Fibroblast of lung (primary cell): ENCODE measurements around the gene SEC31A. TPM values are rescaled to one million over a fixed set of nuclear protein-coding genes. Genes with fewer than 3 reads are reported as not detected.
A peak's percentile ranks its signal among the peaks of the same experiment; 100 is the strongest.

Experiments
- DNase-seq, 2 donors: peaks; one replicate each; pipeline versions ENCODE4 v3.0.0 to v3.0.0-alpha.2; 2010; ENCODE audit warnings: low read depth in 2 of 2
- H2AFZ ChIP-seq: 2 replicates; pipeline ENCODE4 v1.5.1; 2012; ENCODE audit warnings: low read length, control low read depth, inconsistent platforms
- H3K27ac ChIP-seq: 2 replicates; pipeline ENCODE4 v1.5.1; 2011; ENCODE audit warnings: low read length, control low read depth; ENCODE audit not compliant: insufficient read depth
- H3K27me3 ChIP-seq: 2 replicates; pipeline ENCODE4 v1.5.1; 2011; ENCODE audit warnings: mild to moderate bottlenecking, low read length; ENCODE audit not compliant: control insufficient read depth, insufficient read depth
- H3K36me3 ChIP-seq: 2 replicates; pipeline ENCODE4 v1.5.1; 2011; ENCODE audit warnings: low read length; ENCODE audit not compliant: control insufficient read depth, insufficient read depth
- H3K4me1 ChIP-seq: 2 replicates; pipeline ENCODE4 v1.5.1; 2011; ENCODE audit warnings: low read length; ENCODE audit not compliant: control insufficient read depth, insufficient read depth; ENCODE audit errors: extremely low read depth
- H3K4me2 ChIP-seq: 2 replicates; pipeline ENCODE4 v1.5.1; 2011; ENCODE audit warnings: low read length, control low read depth; ENCODE audit not compliant: insufficient read depth; ENCODE audit errors: extremely low read depth
- H3K4me3 ChIP-seq, 4 experiments: fragments of 200-600 bp in 1 of 4; sonication (generic) in 1 of 4; replicated peaks in 1 of 4; 2 replicates each; pipeline ENCODE4 v1.5.1; 2011 to 2016; ENCODE audit warnings: low read length in 4 of 4, low read depth in 3 of 4, mild to moderate bottlenecking in 3 of 4, control low read depth in 2 of 4, inconsistent platforms in 1 of 4, mixed read lengths in 1 of 4; ENCODE audit not compliant: insufficient read depth in 1 of 4; ENCODE audit errors: control extremely low read depth in 1 of 4
- H3K79me2 ChIP-seq: 2 replicates; pipeline ENCODE4 v1.5.1; 2012; ENCODE audit warnings: mild to moderate bottlenecking, low read length, inconsistent platforms; ENCODE audit not compliant: control insufficient read depth, insufficient read depth
- H3K9ac ChIP-seq: 2 replicates; pipeline ENCODE4 v1.5.1; 2011; ENCODE audit warnings: mild to moderate bottlenecking, low read length, control low read depth; ENCODE audit not compliant: insufficient read depth
- H3K9me3 ChIP-seq: 2 replicates; pipeline ENCODE4 v1.5.1; 2012; ENCODE audit warnings: low read depth, low read length; ENCODE audit not compliant: control insufficient read depth, insufficient read depth
- H4K20me1 ChIP-seq: 2 replicates; pipeline ENCODE4 v1.5.1; 2011; ENCODE audit warnings: low read length; ENCODE audit not compliant: control insufficient read depth, insufficient read depth; ENCODE audit errors: extremely low read depth
- EZH2 ChIP-seq: IDR thresholded peaks from 2 replicates; pipeline ENCODE4 v1.5.1; 2012; ENCODE audit warnings: low read length, control low read depth, mild to moderate bottlenecking; ENCODE audit errors: missing control alignments
- polyA plus RNA-seq, 2 donors: library from polyadenylated mRNA; depleted of rRNA in 1 of 2; stranded (reverse) in 1 of 2; unstranded in 1 of 2; fragments of >200 nt; gene quantifications; 2 replicates each; pipeline ENCODE4 v1.2.1, GENCODE V29; 2011 to 2012; ENCODE audit warnings: missing spikeins in 1 of 2
- total RNA-seq: library from RNA; depleted of rRNA; stranded (reverse); fragments of >200 nt; gene quantifications from 2 replicates; pipeline ENCODE4 v1.2.1, GENCODE V29; 2014
- TF ChIP-seq, protein P1 (sequence below), 2 donors: IDR thresholded peaks in 1 of 2; conservative IDR thresholded peaks in 1 of 2; 1 replicate in 1 of 2; 2 replicates in 1 of 2; pipeline ENCODE4 v1.5.1; 2011 to 2012; ENCODE audit warnings: low read length in 2 of 2, control low read depth in 1 of 2, inconsistent platforms in 1 of 2, low read depth in 1 of 2, mild to moderate bottlenecking in 1 of 2

Gene SEC31A
- total and polyA plus RNA-seq, 2 donors (not counting 1 experiment from before 2014, with no cell fraction given) = 342 to 472 TPM

- peak in 1 of 2 donors; percentile 41 for DNase-seq
- peak overlapping the region; percentile 65 for H3K9ac ChIP-seq
- peaks cover 49% of the 10 kb centered on the region for H3K79me2 ChIP-seq
- H3K27ac ChIP-seq = peak overlapping the region; percentile 99
- no peaks in the 10 kb centered on the region for H3K9me3 ChIP-seq
- H3K36me3 ChIP-seq = no peaks in the 10 kb centered on the region
- H4K20me1 ChIP-seq = no peaks in the 10 kb centered on the region
- peaks cover 2% of the 10 kb centered on the region for H3K4me1 ChIP-seq
- H2AFZ ChIP-seq = no peak overlapping the region
- H3K4me2 ChIP-seq = peak overlapping the region; percentile 88
- TF ChIP-seq EZH2 = no peak
- TF ChIP-seq, protein P1, sequence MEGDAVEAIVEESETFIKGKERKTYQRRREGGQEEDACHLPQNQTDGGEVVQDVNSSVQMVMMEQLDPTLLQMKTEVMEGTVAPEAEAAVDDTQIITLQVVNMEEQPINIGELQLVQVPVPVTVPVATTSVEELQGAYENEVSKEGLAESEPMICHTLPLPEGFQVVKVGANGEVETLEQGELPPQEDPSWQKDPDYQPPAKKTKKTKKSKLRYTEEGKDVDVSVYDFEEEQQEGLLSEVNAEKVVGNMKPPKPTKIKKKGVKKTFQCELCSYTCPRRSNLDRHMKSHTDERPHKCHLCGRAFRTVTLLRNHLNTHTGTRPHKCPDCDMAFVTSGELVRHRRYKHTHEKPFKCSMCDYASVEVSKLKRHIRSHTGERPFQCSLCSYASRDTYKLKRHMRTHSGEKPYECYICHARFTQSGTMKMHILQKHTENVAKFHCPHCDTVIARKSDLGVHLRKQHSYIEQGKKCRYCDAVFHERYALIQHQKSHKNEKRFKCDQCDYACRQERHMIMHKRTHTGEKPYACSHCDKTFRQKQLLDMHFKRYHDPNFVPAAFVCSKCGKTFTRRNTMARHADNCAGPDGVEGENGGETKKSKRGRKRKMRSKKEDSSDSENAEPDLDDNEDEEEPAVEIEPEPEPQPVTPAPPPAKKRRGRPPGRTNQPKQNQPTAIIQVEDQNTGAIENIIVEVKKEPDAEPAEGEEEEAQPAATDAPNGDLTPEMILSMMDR (conservative IDR thresholded peaks at IDR 0.05 in 1 of 2, IDR thresholded peaks at IDR 0.05 in 1 of 2; ENCODE audit: low read depth in 1 of 2, low read length in 2 of 2) = no peak
- H3K4me3 ChIP-seq = peak overlapping the region; percentile 52 to 98 (median 66)
- H3K27me3 ChIP-seq = no peaks in the 10 kb centered on the region
Measured at GRCh38 chr4:82900066-82900410, 9.1 kb upstream of the SEC31A start.

DNA sequence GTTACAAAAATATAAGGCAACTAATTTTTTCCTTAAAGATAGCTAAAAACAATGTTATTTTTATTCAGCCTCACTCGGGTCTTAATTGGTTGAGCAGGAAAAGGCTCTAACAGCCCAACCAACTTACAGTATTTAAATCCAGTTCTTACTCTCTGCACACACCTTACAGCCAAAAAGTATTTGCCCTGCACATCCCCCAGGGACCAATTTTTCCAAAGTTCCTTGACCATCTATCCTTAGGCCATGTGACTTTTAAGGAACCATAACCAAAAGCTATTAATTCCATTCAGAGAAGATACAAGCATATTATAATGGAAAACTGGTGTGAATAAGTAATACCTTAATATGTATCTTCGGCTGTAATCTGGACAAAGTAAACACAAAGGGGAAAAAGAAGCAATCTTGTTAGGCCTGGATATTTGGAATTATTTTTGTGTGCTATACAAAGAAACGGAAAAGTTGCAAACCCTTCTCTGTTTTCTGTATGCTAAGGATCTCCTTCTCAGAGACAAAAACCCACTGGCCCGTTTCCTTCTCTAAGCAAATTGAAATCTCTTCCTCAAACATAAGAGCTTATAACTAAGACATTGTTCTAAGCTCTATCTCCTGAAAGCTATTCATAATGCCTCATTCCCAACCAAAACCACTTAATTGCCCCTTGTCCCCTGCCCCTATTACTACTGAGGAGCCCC lies 8.6 kb upstream of the SEC31A start:
- Histone ChIP-seq H3K36me3 (peaks cover under 1% of the 10 kb centered on the region), H3K27ac (peak overlapping the region; percentile 99), H2AFZ (no peak overlapping the region), H3K4me3 (peak overlapping the region; percentile 52 to 98 (median 66)), H3K79me2 (peaks cover 50% of the 10 kb centered on the region), H3K9ac (peak overlapping the region; percentile 65), H3K27me3 (no peaks in the 10 kb centered on the region), H4K20me1 (no peaks in the 10 kb centered on the region), H3K9me3 (no peaks in the 10 kb centered on the region), H3K4me2 (peak overlapping the region; percentile 88), H3K4me1 (peaks cover 2% of the 10 kb centered on the region)
- DNase-seq = no peak
- TF ChIP-seq, protein P1 (conservative IDR thresholded peaks at IDR 0.05 in 1 of 2, IDR thresholded peaks at IDR 0.05 in 1 of 2; ENCODE audit: low read depth in 1 of 2, low read length in 2 of 2) = no peak
- TF ChIP-seq EZH2 = no peak

DNA sequence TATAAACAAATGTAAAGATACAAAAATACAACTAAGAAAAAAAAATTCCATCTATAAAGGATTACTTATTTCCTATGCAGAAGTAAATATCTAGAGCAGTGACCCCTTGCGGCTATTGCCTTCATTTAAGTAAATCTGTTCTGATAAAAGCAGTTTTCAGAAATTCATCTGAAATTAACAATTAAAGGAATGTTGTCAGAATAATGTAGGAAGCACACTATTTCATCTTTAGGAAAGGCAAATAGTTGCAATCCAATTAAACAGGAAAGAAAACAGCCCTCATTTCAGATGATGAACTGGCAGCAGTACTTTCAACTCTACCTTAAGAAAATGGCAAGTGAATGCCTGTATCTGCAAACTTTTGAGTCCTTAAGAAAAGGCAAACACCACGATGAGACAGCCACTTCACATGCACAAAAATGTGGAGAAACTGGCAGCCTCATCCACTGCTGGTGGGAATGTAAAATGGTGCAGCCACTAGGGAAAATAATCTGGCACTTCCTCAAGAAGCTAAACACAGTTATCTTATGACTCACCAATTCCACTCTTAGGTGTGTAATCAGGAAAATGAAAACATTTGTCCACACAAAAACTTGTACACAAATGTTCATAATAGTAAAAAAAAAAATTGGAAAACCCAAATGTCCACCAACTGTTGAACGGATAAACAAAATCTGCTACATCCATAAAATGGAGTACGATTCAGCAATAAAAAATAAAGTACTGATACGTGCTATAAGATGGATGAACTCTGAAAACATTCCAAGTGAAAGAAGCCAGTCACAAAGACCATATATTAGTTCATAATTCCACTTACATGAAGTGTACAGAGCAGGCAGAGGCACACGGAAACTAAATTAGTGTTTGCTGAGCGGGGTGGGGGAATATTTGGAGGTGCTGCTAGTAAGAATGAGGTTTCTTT lies 7.6 kb upstream of the SEC31A start:
- no peaks in the 10 kb centered on the region for H4K20me1 ChIP-seq
- TF ChIP-seq EZH2 = no peak
- TF ChIP-seq, protein P1 (conservative IDR thresholded peaks at IDR 0.05 in 1 of 2, IDR thresholded peaks at IDR 0.05 in 1 of 2; ENCODE audit: low read depth in 1 of 2, low read length in 2 of 2) = peak; percentile 12 to 49
- DNase-seq = peak; percentile 82 to 94
- no peaks in the 10 kb centered on the region for H3K27me3 ChIP-seq
- peak overlapping the region; percentile 99 for H3K27ac ChIP-seq
- H2AFZ ChIP-seq = no peak overlapping the region
- peaks cover 4% of the 10 kb centered on the region for H3K36me3 ChIP-seq
- H3K79me2 ChIP-seq = peaks cover 54% of the 10 kb centered on the region
- peaks cover 2% of the 10 kb centered on the region for H3K4me1 ChIP-seq
- H3K9ac ChIP-seq = peak overlapping the region; percentile 36
- H3K4me3 ChIP-seq = peak overlapping the region; percentile 52 to 98 (median 66)
- peak overlapping the region; percentile 88 for H3K4me2 ChIP-seq
- no peaks in the 10 kb centered on the region for H3K9me3 ChIP-seq
